Hepatocyte (in vitro differentiated cells): Measurements from ENCODE around the gene CCR9.

Source experiments
- EZH2 ChIP-seq: fragments of 200-600 bp; sonication (generic); IDR thresholded peaks from 2 replicates; pipeline ENCODE4 v1.6.1; 2016; ENCODE audit warnings: antibody characterized with exemption, mild to moderate bottlenecking, borderline replicate concordance
- EZH2phosphoT487 ChIP-seq: fragments of 200-600 bp; sonication (generic); IDR thresholded peaks from one replicate; pipeline ENCODE4 v1.6.1; 2018; ENCODE audit warnings: antibody characterized with exemption, mild to moderate bottlenecking, low read depth, moderate library complexity; ENCODE audit not compliant: unreplicated experiment, severe bottlenecking
- TF ChIP-seq, protein P1 (sequence below): fragments of 200-600 bp; sonication (generic); IDR thresholded peaks from 2 replicates; pipeline ENCODE4 v1.5.1; 2016; ENCODE audit warnings: antibody characterized with exemption, mild to moderate bottlenecking; ENCODE audit not compliant: poor library complexity

DNA sequence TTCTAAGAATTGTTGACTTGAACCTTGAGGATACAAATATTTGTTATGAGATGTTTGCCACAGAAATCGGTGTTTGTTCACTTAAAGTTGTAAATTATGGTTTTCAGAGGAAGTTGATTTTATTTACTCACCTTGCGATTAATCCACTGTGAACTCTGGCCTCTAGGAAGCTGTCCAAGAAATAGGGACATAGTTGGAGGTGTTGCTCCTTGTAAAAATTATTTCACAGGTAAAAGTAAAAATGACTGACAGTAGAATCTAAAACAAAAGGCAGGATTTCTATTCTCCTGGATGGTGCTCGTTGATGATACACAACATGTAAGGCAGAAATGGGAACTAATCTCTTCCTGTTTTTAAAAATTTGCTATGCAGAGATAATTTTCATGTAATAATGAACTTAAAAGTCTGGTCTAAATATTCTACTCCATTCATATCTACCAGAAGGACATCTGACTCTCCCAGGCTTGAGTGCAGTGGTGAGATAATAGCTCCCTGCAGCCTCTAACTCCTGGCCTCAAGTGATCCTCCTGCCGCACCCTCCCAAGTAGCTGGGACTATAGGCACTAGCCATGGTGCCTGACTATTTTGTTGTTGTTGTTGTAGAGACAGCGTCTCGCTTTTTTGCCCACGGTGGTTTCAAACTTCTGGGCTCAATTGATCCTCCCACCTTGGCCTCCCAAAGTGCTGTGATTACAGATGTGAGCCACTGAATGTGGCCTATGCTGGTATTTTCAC lies 27.4 kb upstream of the CCR9 start:
- TF ChIP-seq, protein P1, sequence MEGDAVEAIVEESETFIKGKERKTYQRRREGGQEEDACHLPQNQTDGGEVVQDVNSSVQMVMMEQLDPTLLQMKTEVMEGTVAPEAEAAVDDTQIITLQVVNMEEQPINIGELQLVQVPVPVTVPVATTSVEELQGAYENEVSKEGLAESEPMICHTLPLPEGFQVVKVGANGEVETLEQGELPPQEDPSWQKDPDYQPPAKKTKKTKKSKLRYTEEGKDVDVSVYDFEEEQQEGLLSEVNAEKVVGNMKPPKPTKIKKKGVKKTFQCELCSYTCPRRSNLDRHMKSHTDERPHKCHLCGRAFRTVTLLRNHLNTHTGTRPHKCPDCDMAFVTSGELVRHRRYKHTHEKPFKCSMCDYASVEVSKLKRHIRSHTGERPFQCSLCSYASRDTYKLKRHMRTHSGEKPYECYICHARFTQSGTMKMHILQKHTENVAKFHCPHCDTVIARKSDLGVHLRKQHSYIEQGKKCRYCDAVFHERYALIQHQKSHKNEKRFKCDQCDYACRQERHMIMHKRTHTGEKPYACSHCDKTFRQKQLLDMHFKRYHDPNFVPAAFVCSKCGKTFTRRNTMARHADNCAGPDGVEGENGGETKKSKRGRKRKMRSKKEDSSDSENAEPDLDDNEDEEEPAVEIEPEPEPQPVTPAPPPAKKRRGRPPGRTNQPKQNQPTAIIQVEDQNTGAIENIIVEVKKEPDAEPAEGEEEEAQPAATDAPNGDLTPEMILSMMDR: no peak
- no peak for TF ChIP-seq EZH2phosphoT487
- no peak for TF ChIP-seq EZH2
